ENCODE measurements around the gene PABPN1L. TPM values are rescaled to one million over a fixed set of nuclear protein-coding genes. Genes with fewer than 3 reads are reported as not detected.

The PABPN1L gene
- total and polyA plus RNA-seq, 2 of the 13 experiments (the other 11 are each of a cell fraction or from before 2014, with no cell fraction given), result not detected

DNA sequence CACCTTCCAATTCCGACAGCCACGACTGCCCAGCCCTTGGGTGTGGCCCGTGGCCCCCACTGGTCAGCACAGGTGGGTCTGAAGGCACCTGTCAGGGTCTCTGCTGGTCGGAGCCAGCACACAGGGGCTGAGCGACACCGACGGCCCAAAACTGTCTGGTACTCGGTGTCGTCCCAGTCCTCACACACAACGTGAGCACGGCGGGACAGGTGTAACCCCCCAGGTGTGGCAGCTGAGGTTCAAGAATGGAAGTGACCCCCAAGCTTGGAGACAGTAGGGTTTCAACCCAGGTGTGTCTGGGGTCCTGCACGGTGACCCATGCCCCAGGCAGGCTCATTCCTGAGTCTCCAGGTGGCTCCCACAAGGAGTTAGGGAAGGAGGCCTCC, 10.7 kb downstream of the PABPN1L start (continued):
- TF ChIP-seq, protein P1, sequence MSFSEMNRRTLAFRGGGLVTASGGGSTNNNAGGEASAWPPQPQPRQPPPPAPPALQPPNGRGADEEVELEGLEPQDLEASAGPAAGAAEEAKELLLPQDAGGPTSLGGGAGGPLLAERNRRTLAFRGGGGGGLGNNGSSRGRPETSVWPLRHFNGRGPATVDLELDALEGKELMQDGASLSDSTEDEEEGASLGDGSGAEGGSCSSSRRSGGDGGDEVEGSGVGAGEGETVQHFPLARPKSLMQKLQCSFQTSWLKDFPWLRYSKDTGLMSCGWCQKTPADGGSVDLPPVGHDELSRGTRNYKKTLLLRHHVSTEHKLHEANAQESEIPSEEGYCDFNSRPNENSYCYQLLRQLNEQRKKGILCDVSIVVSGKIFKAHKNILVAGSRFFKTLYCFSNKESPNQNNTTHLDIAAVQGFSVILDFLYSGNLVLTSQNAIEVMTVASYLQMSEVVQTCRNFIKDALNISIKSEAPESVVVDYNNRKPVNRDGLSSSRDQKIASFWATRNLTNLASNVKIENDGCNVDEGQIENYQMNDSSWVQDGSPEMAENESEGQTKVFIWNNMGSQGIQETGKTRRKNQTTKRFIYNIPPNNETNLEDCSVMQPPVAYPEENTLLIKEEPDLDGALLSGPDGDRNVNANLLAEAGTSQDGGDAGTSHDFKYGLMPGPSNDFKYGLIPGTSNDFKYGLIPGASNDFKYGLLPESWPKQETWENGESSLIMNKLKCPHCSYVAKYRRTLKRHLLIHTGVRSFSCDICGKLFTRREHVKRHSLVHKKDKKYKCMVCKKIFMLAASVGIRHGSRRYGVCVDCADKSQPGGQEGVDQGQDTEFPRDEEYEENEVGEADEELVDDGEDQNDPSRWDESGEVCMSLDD (CRISPR knock-in tag; IDR thresholded peaks at IDR 0.05; ENCODE audit: borderline replicate concordance), result no peak
- TF ChIP-seq, protein P2, sequence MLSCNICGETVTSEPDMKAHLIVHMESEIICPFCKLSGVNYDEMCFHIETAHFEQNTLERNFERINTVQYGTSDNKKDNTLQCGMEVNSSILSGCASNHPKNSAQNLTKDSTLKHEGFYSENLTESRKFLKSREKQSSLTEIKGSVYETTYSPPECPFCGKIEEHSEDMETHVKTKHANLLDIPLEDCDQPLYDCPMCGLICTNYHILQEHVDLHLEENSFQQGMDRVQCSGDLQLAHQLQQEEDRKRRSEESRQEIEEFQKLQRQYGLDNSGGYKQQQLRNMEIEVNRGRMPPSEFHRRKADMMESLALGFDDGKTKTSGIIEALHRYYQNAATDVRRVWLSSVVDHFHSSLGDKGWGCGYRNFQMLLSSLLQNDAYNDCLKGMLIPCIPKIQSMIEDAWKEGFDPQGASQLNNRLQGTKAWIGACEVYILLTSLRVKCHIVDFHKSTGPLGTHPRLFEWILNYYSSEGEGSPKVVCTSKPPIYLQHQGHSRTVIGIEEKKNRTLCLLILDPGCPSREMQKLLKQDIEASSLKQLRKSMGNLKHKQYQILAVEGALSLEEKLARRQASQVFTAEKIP (CRISPR knock-in tag; IDR thresholded peaks at IDR 0.05; ENCODE audit: borderline replicate concordance), result no peak
- TF ChIP-seq MXD4 (CRISPR knock-in tag; IDR thresholded peaks at IDR 0.05) (no peak), ZNF589 (CRISPR knock-in tag; conservative IDR thresholded peaks at IDR 0.05) (no peak), POLR2A (IDR thresholded peaks at IDR 0.05; ENCODE audit: insufficient read depth in 1 of 2, low read depth in 2 of 2, low read length in 2 of 2) (no peak), ZNF879 (CRISPR knock-in tag; IDR thresholded peaks at IDR 0.05) (no peak), MXI1 (IDR thresholded peaks at IDR 0.05; ENCODE audit: borderline replicate concordance, low read depth, low read length) (no peak), EHMT2 (IDR thresholded peaks at IDR 0.05; ENCODE audit: borderline replicate concordance, low read depth, low read length) (no peak), ZC3H13 (CRISPR knock-in tag; IDR thresholded peaks at IDR 0.05) (no peak)
- TF ChIP-seq, protein P3, sequence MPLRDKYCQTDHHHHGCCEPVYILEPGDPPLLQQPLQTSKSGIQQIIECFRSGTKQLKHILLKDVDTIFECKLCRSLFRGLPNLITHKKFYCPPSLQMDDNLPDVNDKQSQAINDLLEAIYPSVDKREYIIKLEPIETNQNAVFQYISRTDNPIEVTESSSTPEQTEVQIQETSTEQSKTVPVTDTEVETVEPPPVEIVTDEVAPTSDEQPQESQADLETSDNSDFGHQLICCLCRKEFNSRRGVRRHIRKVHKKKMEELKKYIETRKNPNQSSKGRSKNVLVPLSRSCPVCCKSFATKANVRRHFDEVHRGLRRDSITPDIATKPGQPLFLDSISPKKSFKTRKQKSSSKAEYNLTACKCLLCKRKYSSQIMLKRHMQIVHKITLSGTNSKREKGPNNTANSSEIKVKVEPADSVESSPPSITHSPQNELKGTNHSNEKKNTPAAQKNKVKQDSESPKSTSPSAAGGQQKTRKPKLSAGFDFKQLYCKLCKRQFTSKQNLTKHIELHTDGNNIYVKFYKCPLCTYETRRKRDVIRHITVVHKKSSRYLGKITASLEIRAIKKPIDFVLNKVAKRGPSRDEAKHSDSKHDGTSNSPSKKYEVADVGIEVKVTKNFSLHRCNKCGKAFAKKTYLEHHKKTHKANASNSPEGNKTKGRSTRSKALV (CRISPR knock-in tag; IDR thresholded peaks at IDR 0.05), result no peak

Data from HepG2 (cell line).